Lung (tissue), 12 donors: ENCODE measurements around the gene MAT2A. TPM values are rescaled to one million over a fixed set of nuclear protein-coding genes. Genes with fewer than 3 reads are reported as not detected.

ENCODE experiments used
- ATAC-seq: fragments of 200-7000 bp; cut with Tn5 transposase; one replicate; pipeline ENCODE4 v1.9.1; 2020; ENCODE audit warnings: moderate number of reproducible peaks; ENCODE audit not compliant: insufficient read depth, low FRiP score
- DNase-seq, 3 donors: peaks; one replicate each; pipeline ENCODE4 v3.0.0-alpha.2; 2013 to 2017
- H3K27ac ChIP-seq, 2 donors: one replicate each; pipeline ENCODE4 v1.5.1; 2013; ENCODE audit warnings: mild to moderate bottlenecking in 2 of 2, moderate library complexity in 2 of 2, control low read depth in 1 of 2, inconsistent platforms in 1 of 2, low read depth in 1 of 2, low read length in 1 of 2
- H3K27me3 ChIP-seq, 3 donors: one replicate each; pipeline ENCODE4 v1.5.1; 2013; ENCODE audit warnings: low read length in 2 of 3; ENCODE audit not compliant: control insufficient read depth in 3 of 3, insufficient read depth in 3 of 3
- H3K36me3 ChIP-seq, 4 donors: one replicate each; pipeline ENCODE4 v1.5.1; 2013; ENCODE audit warnings: low read length in 4 of 4, mild to moderate bottlenecking in 1 of 4, moderate library complexity in 1 of 4; ENCODE audit not compliant: control insufficient read depth in 4 of 4, insufficient read depth in 4 of 4
- H3K4me1 ChIP-seq, 5 donors: one replicate each; pipeline ENCODE4 v1.5.1; 2013; ENCODE audit warnings: low read length in 5 of 5, mild to moderate bottlenecking in 2 of 5, moderate library complexity in 1 of 5; ENCODE audit not compliant: control insufficient read depth in 5 of 5, insufficient read depth in 5 of 5
- H3K4me3 ChIP-seq: one replicate; pipeline ENCODE4 v1.5.1; 2013; ENCODE audit warnings: mild to moderate bottlenecking, control low read depth, moderate library complexity
- H3K9ac ChIP-seq, 2 donors: one replicate each; pipeline ENCODE4 v1.5.1; 2013; ENCODE audit warnings: low read length in 2 of 2, control low read depth in 1 of 2; ENCODE audit not compliant: insufficient read depth in 1 of 2
- H3K9me3 ChIP-seq, 4 donors: one replicate each; pipeline ENCODE4 v1.5.1; 2013; ENCODE audit warnings: low read length in 3 of 4, mild to moderate bottlenecking in 1 of 4, moderate library complexity in 1 of 4; ENCODE audit not compliant: control insufficient read depth in 4 of 4, insufficient read depth in 3 of 4
- WGBS, 2 donors: extraction: QIAGEN DNeasy Blood & Tissue Kit; methylation state at CpG; one replicate each; pipeline ENCODE4 v1.1.7; 2013; 5-methylcytosine and 5-hydroxymethylcytosine counted together
- polyA plus RNA-seq, 2 donors: library from polyadenylated mRNA; stranded (reverse); fragments of 200-250 nt; gene quantifications; one replicate each; pipeline ENCODE4 v1.2.1, GENCODE V29; 2013
- total RNA-seq, 2 donors: library from RNA; depleted of rRNA in 1 of 2; stranded (reverse); fragments of >200 nt in 1 of 2; gene quantifications; one replicate each; pipeline ENCODE4 v1.2.1, GENCODE V29; 2014 to 2021
- TF ChIP-seq, protein P1 (sequence below): IDR thresholded peaks from 2 replicates; pipeline ENCODE4 v1.5.1; 2012; ENCODE audit warnings: mild to moderate bottlenecking; ENCODE audit errors: control extremely low read depth, extremely low read depth
- donor health status: control.
- donor health status: control.
- donor health status: Bipolar disorder and iron deficiency.
- donor health status: healthy.
- donor health status: DM: yes; HTN: yes; CAD: no.

Gene MAT2A
- total and polyA plus RNA-seq, 4 donors = 79.4 to 228 (median 159) TPM

DNA sequence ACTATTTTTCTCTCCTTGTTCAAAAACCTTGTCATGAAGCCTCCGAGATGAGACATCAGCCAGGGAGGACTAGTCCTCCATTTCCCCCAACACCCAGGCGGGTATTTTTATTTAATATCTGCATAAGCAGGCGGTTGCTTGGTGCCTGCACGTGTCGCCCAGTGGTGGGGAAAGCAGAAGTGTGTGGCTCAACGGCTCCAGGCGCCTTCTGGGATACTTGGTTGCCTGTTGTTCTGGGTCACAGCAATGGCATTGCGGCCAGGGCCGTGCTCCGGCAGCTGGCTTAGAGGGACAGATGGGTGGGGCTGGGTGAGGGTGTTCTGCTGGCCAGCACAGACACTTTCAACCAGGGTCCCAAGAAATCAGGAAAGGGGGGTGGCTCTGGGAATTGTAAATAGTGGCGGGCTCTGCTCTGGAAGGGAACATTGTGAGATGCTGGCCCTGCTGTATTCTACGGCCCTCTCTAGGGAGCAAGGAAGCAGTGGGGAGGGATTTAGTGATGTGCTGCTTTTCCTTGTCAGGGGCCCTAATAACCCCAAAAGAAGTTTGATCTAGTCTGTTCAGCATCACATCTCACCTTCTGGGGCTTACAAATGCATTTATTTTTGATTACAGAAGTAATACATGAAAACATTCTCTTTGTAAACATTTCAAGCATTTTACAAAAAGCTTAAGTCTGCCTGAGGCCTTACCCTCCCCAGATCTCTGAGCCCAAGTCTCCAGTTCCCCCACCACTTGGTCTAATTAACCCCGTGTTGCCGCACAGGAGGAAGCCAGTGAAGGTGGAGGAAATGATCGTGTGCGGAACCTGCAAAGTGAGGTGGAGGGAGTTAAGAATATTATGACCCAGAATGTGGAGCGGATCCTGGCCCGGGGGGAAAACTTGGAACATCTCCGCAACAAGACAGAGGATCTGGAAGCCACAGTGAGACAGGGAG is 39.5 kb downstream of the MAT2A start:
- DNase-seq (peak; percentile 55 to 71 (median 64)), ATAC-seq (peak; percentile 65)
- Histone ChIP-seq H3K9me3 (no peaks in the 10 kb centered on the region), H3K36me3 (peaks cover 0 to 7% (median 0%) of the 10 kb centered on the region in 4 donors), H3K27ac (peak overlapping the region; percentile 33 to 96), H3K4me1 (peaks cover 0 to 40% (median 21%) of the 10 kb centered on the region in 5 donors), H3K4me3 (peak overlapping the region; percentile 27), H3K27me3 (no peaks in the 10 kb centered on the region), H3K9ac (peak overlapping the region; percentile 25 to 30)
- TF ChIP-seq, protein P1, sequence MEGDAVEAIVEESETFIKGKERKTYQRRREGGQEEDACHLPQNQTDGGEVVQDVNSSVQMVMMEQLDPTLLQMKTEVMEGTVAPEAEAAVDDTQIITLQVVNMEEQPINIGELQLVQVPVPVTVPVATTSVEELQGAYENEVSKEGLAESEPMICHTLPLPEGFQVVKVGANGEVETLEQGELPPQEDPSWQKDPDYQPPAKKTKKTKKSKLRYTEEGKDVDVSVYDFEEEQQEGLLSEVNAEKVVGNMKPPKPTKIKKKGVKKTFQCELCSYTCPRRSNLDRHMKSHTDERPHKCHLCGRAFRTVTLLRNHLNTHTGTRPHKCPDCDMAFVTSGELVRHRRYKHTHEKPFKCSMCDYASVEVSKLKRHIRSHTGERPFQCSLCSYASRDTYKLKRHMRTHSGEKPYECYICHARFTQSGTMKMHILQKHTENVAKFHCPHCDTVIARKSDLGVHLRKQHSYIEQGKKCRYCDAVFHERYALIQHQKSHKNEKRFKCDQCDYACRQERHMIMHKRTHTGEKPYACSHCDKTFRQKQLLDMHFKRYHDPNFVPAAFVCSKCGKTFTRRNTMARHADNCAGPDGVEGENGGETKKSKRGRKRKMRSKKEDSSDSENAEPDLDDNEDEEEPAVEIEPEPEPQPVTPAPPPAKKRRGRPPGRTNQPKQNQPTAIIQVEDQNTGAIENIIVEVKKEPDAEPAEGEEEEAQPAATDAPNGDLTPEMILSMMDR = no peak
- WGBS, 2 donors = 7 to 13% methylated on average over 19 of the region's 19 CpGs

DNA sequence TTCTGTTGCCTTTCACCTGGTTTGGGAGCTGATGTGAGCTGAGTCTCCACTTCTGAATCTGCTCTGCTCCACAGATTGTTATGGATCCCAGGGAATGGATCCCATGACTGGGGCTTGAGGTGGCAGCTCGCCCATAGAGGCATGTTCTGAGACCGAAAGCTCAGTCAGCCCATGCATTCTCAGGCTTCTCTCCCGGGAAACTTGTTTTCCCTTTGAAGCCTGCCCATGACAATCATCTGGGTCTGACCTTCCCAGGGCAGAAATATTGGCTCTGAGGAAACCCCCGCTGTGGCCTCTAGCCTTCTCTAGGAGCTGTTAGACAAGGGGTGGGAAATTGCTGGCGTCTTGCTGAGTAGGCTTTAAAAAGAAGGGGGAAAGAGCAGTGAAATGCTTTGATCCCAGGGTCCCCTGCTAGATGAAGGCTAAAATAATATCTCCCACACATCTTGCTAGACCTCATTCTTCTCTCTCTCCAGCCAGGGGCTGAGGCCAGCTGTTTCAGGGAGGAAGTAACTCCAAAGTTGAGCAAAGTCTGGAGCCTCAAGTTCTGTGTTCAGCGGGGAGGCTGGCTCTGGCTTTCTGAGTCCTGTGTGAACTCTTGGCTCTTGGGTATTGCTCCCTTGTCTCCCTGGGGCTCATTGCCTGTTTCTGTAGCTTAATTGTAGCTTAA is 40.4 kb downstream of the MAT2A start:
- peak overlapping the region; percentile 10 to 96 for H3K27ac ChIP-seq
- H3K27me3 ChIP-seq = no peaks in the 10 kb centered on the region
- H3K9me3 ChIP-seq = no peaks in the 10 kb centered on the region
- no peak overlapping the region for H3K4me3 ChIP-seq
- peaks cover 0 to 46% (median 23%) of the 10 kb centered on the region in 5 donors for H3K4me1 ChIP-seq
- H3K9ac ChIP-seq = peak overlapping the region in 1 of 2 donors; percentile 30
- peaks cover 0 to 7% (median 0%) of the 10 kb centered on the region in 4 donors for H3K36me3 ChIP-seq
- TF ChIP-seq, protein P1 = no peak
- WGBS, 2 donors = 21 to 28% methylated on average over 6 of the region's 6 CpGs
- peak; percentile 47 to 81 (median 71) for DNase-seq
- ATAC-seq = no peak

DNA sequence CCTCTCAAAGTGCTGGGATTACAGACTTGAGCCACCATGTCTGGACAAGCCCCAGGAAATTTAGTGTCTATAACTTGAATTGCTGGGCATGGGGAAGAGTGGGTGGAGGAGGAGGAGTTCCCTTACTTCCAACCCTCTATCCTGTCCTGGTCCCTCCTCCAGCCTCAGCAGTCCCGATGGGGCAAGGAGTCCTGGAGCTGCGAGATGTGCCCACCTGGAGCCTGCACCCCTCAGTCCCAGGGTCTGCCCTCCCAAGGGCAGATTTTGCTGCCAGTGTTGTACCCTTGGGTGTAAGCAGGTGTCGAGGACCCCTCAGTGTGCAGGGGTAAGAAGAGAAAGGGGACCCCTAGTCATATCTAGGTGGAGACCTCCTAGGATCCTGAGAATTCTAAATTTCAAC is 41.2 kb downstream of the MAT2A start:
- TF ChIP-seq, protein P1 = no peak
- H3K36me3 ChIP-seq = peaks cover 0 to 7% (median 0%) of the 10 kb centered on the region in 4 donors
- ATAC-seq (no peak), DNase-seq (no peak)
- peak overlapping the region in 1 of 2 donors; percentile 96 for H3K27ac ChIP-seq
- no peaks in the 10 kb centered on the region for H3K27me3 ChIP-seq
- H3K4me1 ChIP-seq = peaks cover under 1 to 54% (median 25%) of the 10 kb centered on the region in 5 donors
- H3K4me3 ChIP-seq = no peak overlapping the region
- 64 to 77% methylated on average over 3 of the region's 3 CpGs for WGBS, 2 donors
- no peaks in the 10 kb centered on the region for H3K9me3 ChIP-seq
- no peak overlapping the region for H3K9ac ChIP-seq
